Parathyroid adenoma (tissue), 2 donors: ENCODE results near the gene DCAF6.

Source experiments
- H2AFZ ChIP-seq: fragments of 300-600 bp; sonication (generic); one replicate; pipeline ENCODE4 v1.7.0; 2017; ENCODE audit warnings: antibody characterized with exemption, mild to moderate bottlenecking
- H3K27ac ChIP-seq: fragments of 300-600 bp; sonication (generic); one replicate; pipeline ENCODE4 v1.7.0; 2017
- H3K27me3 ChIP-seq: fragments of 300-600 bp; sonication (generic); one replicate; pipeline ENCODE4 v1.7.0; 2017; ENCODE audit warnings: low read length; ENCODE audit not compliant: control insufficient read depth, insufficient read depth
- H3K36me3 ChIP-seq: fragments of 300-600 bp; sonication (generic); one replicate; pipeline ENCODE4 v1.7.0; 2017; ENCODE audit warnings: low read length; ENCODE audit not compliant: control insufficient read depth, insufficient read depth
- H3K4me1 ChIP-seq: fragments of 300-600 bp; sonication (generic); one replicate; pipeline ENCODE4 v1.7.0; 2017; ENCODE audit warnings: control low read depth
- H3K4me2 ChIP-seq: fragments of 300-600 bp; sonication (generic); one replicate; pipeline ENCODE4 v1.7.0; 2017; ENCODE audit warnings: low read length
- H3K4me3 ChIP-seq: fragments of 300-600 bp; sonication (generic); one replicate; pipeline ENCODE4 v1.7.0; 2017; ENCODE audit warnings: low read depth, low read length
- H3K79me2 ChIP-seq: fragments of 300-600 bp; sonication (generic); one replicate; pipeline ENCODE4 v1.7.0; 2017; ENCODE audit warnings: control low read depth
- H3K9ac ChIP-seq: fragments of 300-600 bp; sonication (generic); one replicate; pipeline ENCODE4 v1.7.0; 2017; ENCODE audit warnings: mild to moderate bottlenecking
- H3K9me3 ChIP-seq: fragments of 300-600 bp; sonication (generic); one replicate; pipeline ENCODE4 v1.7.0; 2017; ENCODE audit warnings: low read length; ENCODE audit not compliant: control insufficient read depth
- CTCF ChIP-seq: fragments of 300-600 bp; sonication (generic); IDR thresholded peaks from one replicate; pipeline ENCODE4 v1.7.0; 2017; ENCODE audit warnings: antibody characterized with exemption, mild to moderate bottlenecking
- donor health status: primary hyperparathyroidism.

DCAF6 gene

GRCh38 chr1:168085401-168085872 lies 149.0 kb downstream of the DCAF6 start:
- Histone ChIP-seq H3K36me3 (no peaks in the 10 kb centered on the region), H3K9me3 (no peaks in the 10 kb centered on the region), H2AFZ (no peak overlapping the region), H3K4me2 (no peak overlapping the region), H3K27ac (no peak overlapping the region), H3K4me3 (no peak overlapping the region), H3K9ac (no peak overlapping the region), H3K4me1 (peaks cover 5% of the 10 kb centered on the region), H3K27me3 (no peaks in the 10 kb centered on the region), H3K79me2 (no peaks in the 10 kb centered on the region)
- TF ChIP-seq CTCF: no peak

GRCh38 chr1:168086438-168086837 lies 150.0 kb downstream of the DCAF6 start:
- H3K4me3 ChIP-seq: no peak overlapping the region
- H3K36me3 ChIP-seq: no peaks in the 10 kb centered on the region
- no peak for TF ChIP-seq CTCF
- no peak overlapping the region for H3K27ac ChIP-seq
- no peak overlapping the region for H3K4me2 ChIP-seq
- no peaks in the 10 kb centered on the region for H3K27me3 ChIP-seq
- peaks cover 4% of the 10 kb centered on the region for H3K4me1 ChIP-seq
- H3K9me3 ChIP-seq: no peaks in the 10 kb centered on the region
- no peaks in the 10 kb centered on the region for H3K79me2 ChIP-seq
- no peak overlapping the region for H2AFZ ChIP-seq
- no peak overlapping the region for H3K9ac ChIP-seq

GRCh38 chr1:168087696-168088095 lies 151.2 kb downstream of the DCAF6 start:
- no peak overlapping the region for H3K4me3 ChIP-seq
- peaks cover 4% of the 10 kb centered on the region for H3K4me1 ChIP-seq
- no peak overlapping the region for H3K4me2 ChIP-seq
- H3K27me3 ChIP-seq: no peaks in the 10 kb centered on the region
- no peak for TF ChIP-seq CTCF
- H3K27ac ChIP-seq: no peak overlapping the region
- H3K36me3 ChIP-seq: no peaks in the 10 kb centered on the region
- H3K79me2 ChIP-seq: no peaks in the 10 kb centered on the region
- H3K9me3 ChIP-seq: no peaks in the 10 kb centered on the region
- no peak overlapping the region for H3K9ac ChIP-seq
- H2AFZ ChIP-seq: no peak overlapping the region

GRCh38 chr1:168088511-168089325 lies 152.2 kb downstream of the DCAF6 start:
- Histone ChIP-seq H3K27me3 (no peaks in the 10 kb centered on the region), H3K4me3 (no peak overlapping the region), H3K4me2 (no peak overlapping the region), H3K27ac (no peak overlapping the region), H3K9ac (no peak overlapping the region), H3K9me3 (no peaks in the 10 kb centered on the region), H3K79me2 (no peaks in the 10 kb centered on the region), H3K4me1 (peaks cover 4% of the 10 kb centered on the region), H2AFZ (no peak overlapping the region), H3K36me3 (no peaks in the 10 kb centered on the region)
- no peak for TF ChIP-seq CTCF
